Stimulated activated CD4-positive, alpha-beta T cell treated with anti-CD3 and anti-CD28 coated beads, Interleukin-15, amount 100 ng/mL, for 1 hour (primary cell): ENCODE data around the gene OVOL1.

Source experiments
- DNase-seq, 2 donors: peaks; one replicate each; pipeline ENCODE4 v3.0.0-alpha.2; 2020; ENCODE audit warnings: low read depth in 1 of 2, low spot score in 1 of 2

The OVOL1 gene

GRCh38 chr11:65777821-65778361 is 9.0 kb upstream of the OVOL1 start:
- no peak for DNase-seq

- DNase-seq = no peak
Measured at GRCh38 chr11:65778431-65778900, 8.4 kb upstream of the OVOL1 start.

GRCh38 chr11:65778901-65779668 is 7.8 kb upstream of the OVOL1 start:
- no peak for DNase-seq

GRCh38 chr11:65779669-65779918 is 7.3 kb upstream of the OVOL1 start:
- DNase-seq = no peak

- DNase-seq = peak; percentile 56 to 70
Measured at GRCh38 chr11:65779919-65780769, 6.7 kb upstream of the OVOL1 start.

- peak; percentile 53 to 68 for DNase-seq
Measured at GRCh38 chr11:65780770-65781151, 6.1 kb upstream of the OVOL1 start, which contains the start of gene AP5B1. TSS of gene AP5B1 (minus strand) at chr11:65780976. CDS start at chr11:65780591, 385 bp downstream.

- no peak for DNase-seq
Measured at GRCh38 chr11:65781152-65781961, 5.5 kb upstream of the OVOL1 start.

- no peak for DNase-seq
Measured at GRCh38 chr11:65781962-65782815, 4.7 kb upstream of the OVOL1 start.

GRCh38 chr11:65782816-65783228 is 4.0 kb upstream of the OVOL1 start:
- no peak for DNase-seq

GRCh38 chr11:65785319-65786007 is 1.4 kb upstream of the OVOL1 start:
- DNase-seq = no peak

- no peak for DNase-seq
Measured at GRCh38 chr11:65786008-65786785, 666 bp upstream of the OVOL1 start.

GRCh38 chr11:65787649-65788622 is 1.1 kb downstream of the OVOL1 start:
- DNase-seq = no peak

- DNase-seq = no peak
Measured at GRCh38 chr11:65788821-65789220, 2.0 kb downstream of the OVOL1 start.

- no peak for DNase-seq
Measured at GRCh38 chr11:65789230-65790103, 2.6 kb downstream of the OVOL1 start.

GRCh38 chr11:65790104-65790901 is 3.4 kb downstream of the OVOL1 start:
- DNase-seq = no peak
